Effector memory CD4-positive, alpha-beta T cell (primary cell): ENCODE results near the gene HADHB.
"Not testable (repeated sequence)": the region's sequence is repeated elsewhere in the genome, so short reads cannot be mapped to it uniquely, and the experiment has no call there.

Experiments used
- DNase-seq, 3 donors: peaks; one replicate each; pipeline ENCODE4 v3.0.0-alpha.2; 2020
- H3K27ac ChIP-seq: 2 replicates; pipeline ENCODE4 v1.7.0; 2013; ENCODE audit warnings: mild to moderate bottlenecking, low read length, moderate library complexity; ENCODE audit not compliant: insufficient read depth, poor library complexity, severe bottlenecking
- H3K27me3 ChIP-seq: replicated peaks from 2 replicates; pipeline ENCODE4 v1.7.0; 2013; ENCODE audit warnings: mild to moderate bottlenecking, low read length; ENCODE audit not compliant: insufficient read depth, control insufficient read depth, poor library complexity, severe bottlenecking
- H3K36me3 ChIP-seq: 2 replicates; pipeline ENCODE4 v1.7.0; 2013; ENCODE audit warnings: mild to moderate bottlenecking, low read length, moderate library complexity; ENCODE audit not compliant: control insufficient read depth, insufficient read depth
- H3K4me1 ChIP-seq: 2 replicates; pipeline ENCODE4 v1.7.0; 2013; ENCODE audit warnings: low read length, mild to moderate bottlenecking; ENCODE audit not compliant: control insufficient read depth, insufficient read depth, poor library complexity, severe bottlenecking
- H3K4me3 ChIP-seq: 2 replicates; pipeline ENCODE4 v1.7.0; 2013; ENCODE audit warnings: low read length, low read depth, mild to moderate bottlenecking; ENCODE audit not compliant: insufficient read depth, poor library complexity, severe bottlenecking
- H3K9me3 ChIP-seq: 2 replicates; pipeline ENCODE4 v1.7.0; 2013; ENCODE audit warnings: mild to moderate bottlenecking, low read length, moderate library complexity; ENCODE audit not compliant: control insufficient read depth

HADHB gene

GRCh38 chr2:26324479-26324878, 79.7 kb downstream of the HADHB start:
- not testable (repeated sequence) for H3K27ac ChIP-seq, DNase-seq, H3K36me3 ChIP-seq, H3K27me3 ChIP-seq, H3K4me3 ChIP-seq, H3K9me3 ChIP-seq, H3K4me1 ChIP-seq

DNA sequence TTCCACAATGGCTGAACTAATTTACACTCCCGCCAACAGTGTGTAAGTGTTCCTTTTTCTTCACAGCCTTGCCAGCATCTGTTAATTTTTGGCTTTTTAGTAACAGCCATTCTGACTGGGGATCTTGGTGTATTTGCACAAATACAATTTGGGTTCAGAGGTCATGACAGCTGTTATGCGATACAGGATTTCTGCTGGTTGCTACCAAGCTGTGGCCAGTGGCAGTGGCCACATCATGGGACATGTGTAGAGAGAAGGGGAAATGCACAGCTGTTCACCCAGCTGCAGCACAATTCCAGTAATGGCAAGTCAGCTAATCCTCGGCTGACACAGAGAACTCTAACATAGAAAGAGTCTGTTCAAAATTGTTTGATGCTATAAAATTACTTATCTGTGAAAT, 80.2 kb downstream of the HADHB start:
- Histone ChIP-seq H3K4me3 (no peak overlapping the region), H3K4me1 (no peaks in the 10 kb centered on the region), H3K9me3 (no peaks in the 10 kb centered on the region), H3K36me3 (no peaks in the 10 kb centered on the region), H3K27me3 (no peaks in the 10 kb centered on the region), H3K27ac (no peak overlapping the region)
- DNase-seq, result no peak

- Histone ChIP-seq H3K4me1 (no peaks in the 10 kb centered on the region), H3K27ac (no peak overlapping the region), H3K27me3 (no peaks in the 10 kb centered on the region), H3K36me3 (no peaks in the 10 kb centered on the region), H3K9me3 (no peaks in the 10 kb centered on the region), H3K4me3 (no peak overlapping the region)
- no peak for DNase-seq
Measured at GRCh38 chr2:26325851-26326250, 81.1 kb downstream of the HADHB start.

DNA sequence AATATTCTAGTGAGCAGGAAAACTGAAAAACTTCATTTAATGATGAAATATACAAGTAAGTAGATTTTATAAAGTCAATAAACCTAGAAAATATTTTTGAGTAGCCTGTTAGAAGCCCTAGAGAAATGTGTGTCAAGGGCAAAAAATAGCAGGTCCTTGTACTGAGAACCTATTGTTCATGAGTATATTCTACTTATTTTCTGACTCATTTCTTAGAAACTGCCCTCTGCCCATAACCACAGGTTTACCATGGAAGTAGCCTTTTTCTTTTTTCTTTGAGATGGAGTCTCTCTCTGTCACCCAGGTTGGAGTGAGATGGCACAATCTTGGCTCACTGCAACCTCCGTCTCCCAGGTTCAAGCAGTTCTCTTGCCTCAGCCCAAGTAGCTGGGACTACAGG, 81.8 kb downstream of the HADHB start:
- no peak for DNase-seq
- Histone ChIP-seq H3K27ac (no peak overlapping the region), H3K4me1 (no peaks in the 10 kb centered on the region), H3K27me3 (no peaks in the 10 kb centered on the region), H3K9me3 (no peaks in the 10 kb centered on the region), H3K36me3 (no peaks in the 10 kb centered on the region), H3K4me3 (no peak overlapping the region)

GRCh38 chr2:26327291-26328272, 82.8 kb downstream of the HADHB start:
- Histone ChIP-seq H3K27me3 (no peaks in the 10 kb centered on the region), H3K4me3 (no peak overlapping the region), H3K9me3 (no peaks in the 10 kb centered on the region), H3K36me3 (no peaks in the 10 kb centered on the region), H3K27ac (no peak overlapping the region), H3K4me1 (no peaks in the 10 kb centered on the region)
- no peak for DNase-seq

DNA sequence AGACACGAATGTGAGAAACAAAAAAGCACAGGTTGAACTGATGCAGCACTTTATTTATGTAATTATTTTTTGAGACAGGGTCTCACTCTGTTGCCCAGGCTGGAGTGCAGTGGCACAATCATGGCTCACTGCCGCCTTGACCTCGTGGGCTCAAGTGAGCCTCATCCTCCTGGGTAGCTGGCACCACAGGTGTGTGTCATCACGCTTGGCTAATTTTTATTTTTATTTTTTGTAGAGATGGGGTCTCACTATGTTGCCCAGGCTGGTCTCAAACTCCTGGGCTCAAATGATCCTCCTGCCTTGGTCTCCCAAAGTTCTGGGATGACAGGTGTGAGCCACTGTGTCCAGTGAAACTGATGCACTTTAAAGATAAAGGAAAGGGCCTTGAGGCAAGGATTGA, 84.3 kb downstream of the HADHB start:
- not testable (repeated sequence) for H3K27ac ChIP-seq, H3K36me3 ChIP-seq, H3K4me1 ChIP-seq, DNase-seq, H3K27me3 ChIP-seq, H3K9me3 ChIP-seq, H3K4me3 ChIP-seq

DNA sequence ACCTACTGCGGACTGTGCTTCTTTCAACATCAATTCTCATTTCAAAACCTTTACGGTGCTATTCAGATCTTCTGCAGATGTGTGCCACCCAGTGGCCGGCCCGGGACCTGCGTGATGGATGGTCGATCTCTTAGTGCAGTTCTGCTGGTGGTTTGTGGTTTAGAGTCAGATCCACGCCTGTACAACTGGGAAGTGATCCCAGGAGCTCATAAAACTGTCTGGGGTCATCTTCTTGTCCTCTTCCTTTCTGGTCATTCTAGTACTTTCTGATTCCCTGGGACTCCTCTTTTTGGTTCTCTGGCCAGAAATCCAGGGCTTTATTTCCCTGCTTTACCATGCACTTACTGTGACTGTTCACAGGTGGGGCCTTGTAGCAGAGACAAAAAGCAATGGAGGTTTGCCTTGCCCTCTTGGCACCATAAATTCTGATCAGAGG, 85.4 kb downstream of the HADHB start:
- no peaks in the 10 kb centered on the region for H3K4me1 ChIP-seq
- no peaks in the 10 kb centered on the region for H3K9me3 ChIP-seq
- no peaks in the 10 kb centered on the region for H3K36me3 ChIP-seq
- peak; percentile 41 to 63 (median 46) for DNase-seq
- H3K27ac ChIP-seq, result no peak overlapping the region
- H3K4me3 ChIP-seq, result no peak overlapping the region
- no peaks in the 10 kb centered on the region for H3K27me3 ChIP-seq

GRCh38 chr2:26330604-26331003, 85.9 kb downstream of the HADHB start:
- H3K4me1 ChIP-seq, result no peaks in the 10 kb centered on the region
- DNase-seq, result no peak
- no peaks in the 10 kb centered on the region for H3K27me3 ChIP-seq
- H3K9me3 ChIP-seq, result no peaks in the 10 kb centered on the region
- H3K27ac ChIP-seq, result no peak overlapping the region
- no peaks in the 10 kb centered on the region for H3K36me3 ChIP-seq
- no peak overlapping the region for H3K4me3 ChIP-seq

- H3K27me3 ChIP-seq, H3K4me1 ChIP-seq, H3K27ac ChIP-seq, DNase-seq, H3K4me3 ChIP-seq, H3K36me3 ChIP-seq, H3K9me3 ChIP-seq: not testable (repeated sequence)
Measured at GRCh38 chr2:26331321-26331720, 86.6 kb downstream of the HADHB start.

DNA sequence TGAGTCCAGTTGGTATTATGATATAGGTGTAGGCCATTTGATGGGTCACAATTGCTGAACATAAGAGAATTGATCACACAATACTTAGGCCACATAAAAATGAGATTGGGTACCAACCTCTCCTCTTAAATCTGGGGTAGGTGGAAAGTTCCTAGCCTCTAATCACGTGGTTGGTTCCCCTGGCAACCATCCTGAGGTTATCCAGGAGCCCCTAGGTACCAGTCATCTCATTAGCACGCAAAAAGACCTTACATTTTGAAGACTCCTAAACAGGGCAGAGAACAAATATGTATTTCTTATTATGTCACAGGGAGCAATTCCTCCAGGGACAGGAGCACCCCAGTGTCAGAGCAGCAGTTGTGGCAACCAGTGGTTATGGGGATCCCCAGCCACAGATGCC, 88.6 kb downstream of the HADHB start:
- no peak for DNase-seq

More for the DNA sequence above, 88.6 kb downstream of the HADHB start:
- Histone ChIP-seq H3K27me3 (no peaks in the 10 kb centered on the region), H3K4me3 (no peak overlapping the region), H3K4me1 (no peaks in the 10 kb centered on the region), H3K9me3 (no peaks in the 10 kb centered on the region), H3K27ac (no peak overlapping the region), H3K36me3 (no peaks in the 10 kb centered on the region)
